DOHH2 (cell line): ENCODE data around the gene C20orf173.

ENCODE experiments used
- H3F3A ChIP-seq: fragments of 200-600 bp; sonication (generic), shearing (Covaris generic); 2 replicates; pipeline ENCODE4 v1.6.0; 2016; ENCODE audit warnings: antibody characterized with exemption, mild to moderate bottlenecking; ENCODE audit not compliant: control insufficient read depth, insufficient read depth
- H3K27ac ChIP-seq: fragments of 200-600 bp; sonication (generic); 2 replicates; pipeline ENCODE4 v1.5.1; 2014; ENCODE audit warnings: low read depth, mild to moderate bottlenecking, low read length, moderate library complexity
- H3K27me3 ChIP-seq: fragments of 200-600 bp; sonication (generic); 2 replicates; pipeline ENCODE4 v1.6.1; 2014; ENCODE audit warnings: mild to moderate bottlenecking, low read length, mixed read lengths; ENCODE audit not compliant: control insufficient read depth
- H3K36me3 ChIP-seq: fragments of 200-600 bp; sonication (generic); 2 replicates; pipeline ENCODE4 v1.6.1; 2014; ENCODE audit warnings: mild to moderate bottlenecking, low read length, moderate library complexity, mixed read lengths; ENCODE audit not compliant: control insufficient read depth
- H3K4me1 ChIP-seq: fragments of 200-600 bp; sonication (generic); 2 replicates; pipeline ENCODE4 v1.6.1; 2014; ENCODE audit warnings: mild to moderate bottlenecking, low read length, mixed read lengths; ENCODE audit not compliant: control insufficient read depth
- H3K4me2 ChIP-seq: fragments of 200-600 bp; sonication (generic); 2 replicates; pipeline ENCODE4 v1.6.0; 2014; ENCODE audit warnings: mild to moderate bottlenecking, low read length, moderate library complexity
- H3K4me3 ChIP-seq: fragments of 200-600 bp; sonication (generic); 2 replicates; pipeline ENCODE4 v1.5.1; 2014; ENCODE audit warnings: mild to moderate bottlenecking, low read length, mixed read lengths
- H3K79me2 ChIP-seq: fragments of 200-600 bp; sonication (generic); 2 replicates; pipeline ENCODE4 v1.6.1; 2014; ENCODE audit warnings: mild to moderate bottlenecking, low read length, mixed read lengths; ENCODE audit not compliant: control insufficient read depth
- H3K9me2 ChIP-seq: fragments of 200-600 bp; sonication (generic); replicated peaks from 2 replicates; pipeline ENCODE4 v1.6.1; 2014; ENCODE audit warnings: mild to moderate bottlenecking, low read length, mixed read lengths; ENCODE audit not compliant: control insufficient read depth
- H3K9me3 ChIP-seq: fragments of 200-600 bp; sonication (generic); 2 replicates; pipeline ENCODE4 v1.6.1; 2014; ENCODE audit warnings: antibody characterized with exemption, low read length, mixed read lengths; ENCODE audit not compliant: control insufficient read depth, insufficient read depth
- H4K20me1 ChIP-seq: fragments of 200-600 bp; sonication (generic); 2 replicates; pipeline ENCODE4 v1.6.0; 2014; ENCODE audit warnings: low read depth, mild to moderate bottlenecking, antibody characterized with exemption, low read length, moderate library complexity; ENCODE audit not compliant: control insufficient read depth, insufficient read depth
- EZH2phosphoT487 ChIP-seq: fragments of 200-600 bp; sonication (generic); IDR thresholded peaks from 2 replicates; pipeline ENCODE4 v1.6.1; 2017; ENCODE audit warnings: borderline replicate concordance, mild to moderate bottlenecking, antibody characterized with exemption, low read length, moderate library complexity, mixed read lengths
- TF ChIP-seq, protein P1 (sequence below): fragments of 200-600 bp; sonication (generic); IDR thresholded peaks from one replicate; pipeline ENCODE4 v1.5.1; 2014; ENCODE audit warnings: antibody characterized with exemption, mild to moderate bottlenecking, low read depth, low read length; ENCODE audit not compliant: poor library complexity, severe bottlenecking

The C20orf173 gene

GRCh38 chr20:35576816-35577215 is 47.4 kb upstream of the C20orf173 start:
- TF ChIP-seq, protein P1, sequence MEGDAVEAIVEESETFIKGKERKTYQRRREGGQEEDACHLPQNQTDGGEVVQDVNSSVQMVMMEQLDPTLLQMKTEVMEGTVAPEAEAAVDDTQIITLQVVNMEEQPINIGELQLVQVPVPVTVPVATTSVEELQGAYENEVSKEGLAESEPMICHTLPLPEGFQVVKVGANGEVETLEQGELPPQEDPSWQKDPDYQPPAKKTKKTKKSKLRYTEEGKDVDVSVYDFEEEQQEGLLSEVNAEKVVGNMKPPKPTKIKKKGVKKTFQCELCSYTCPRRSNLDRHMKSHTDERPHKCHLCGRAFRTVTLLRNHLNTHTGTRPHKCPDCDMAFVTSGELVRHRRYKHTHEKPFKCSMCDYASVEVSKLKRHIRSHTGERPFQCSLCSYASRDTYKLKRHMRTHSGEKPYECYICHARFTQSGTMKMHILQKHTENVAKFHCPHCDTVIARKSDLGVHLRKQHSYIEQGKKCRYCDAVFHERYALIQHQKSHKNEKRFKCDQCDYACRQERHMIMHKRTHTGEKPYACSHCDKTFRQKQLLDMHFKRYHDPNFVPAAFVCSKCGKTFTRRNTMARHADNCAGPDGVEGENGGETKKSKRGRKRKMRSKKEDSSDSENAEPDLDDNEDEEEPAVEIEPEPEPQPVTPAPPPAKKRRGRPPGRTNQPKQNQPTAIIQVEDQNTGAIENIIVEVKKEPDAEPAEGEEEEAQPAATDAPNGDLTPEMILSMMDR = no peak
- no peak for TF ChIP-seq EZH2phosphoT487
- H3K4me3 ChIP-seq = no peak overlapping the region
- no peaks in the 10 kb centered on the region for H3K9me2 ChIP-seq
- no peaks in the 10 kb centered on the region for H3K79me2 ChIP-seq
- H3K9me3 ChIP-seq = no peaks in the 10 kb centered on the region
- no peak overlapping the region for H3K27ac ChIP-seq
- no peak overlapping the region for H3K4me2 ChIP-seq
- H3K4me1 ChIP-seq = no peaks in the 10 kb centered on the region
- peaks cover 7% of the 10 kb centered on the region; the same call in 1 of the 2 replicates for H3K27me3 ChIP-seq
- no peaks in the 10 kb centered on the region for H4K20me1 ChIP-seq
- no peaks in the 10 kb centered on the region for H3K36me3 ChIP-seq
- H3F3A ChIP-seq = no peaks in the 10 kb centered on the region

DNA sequence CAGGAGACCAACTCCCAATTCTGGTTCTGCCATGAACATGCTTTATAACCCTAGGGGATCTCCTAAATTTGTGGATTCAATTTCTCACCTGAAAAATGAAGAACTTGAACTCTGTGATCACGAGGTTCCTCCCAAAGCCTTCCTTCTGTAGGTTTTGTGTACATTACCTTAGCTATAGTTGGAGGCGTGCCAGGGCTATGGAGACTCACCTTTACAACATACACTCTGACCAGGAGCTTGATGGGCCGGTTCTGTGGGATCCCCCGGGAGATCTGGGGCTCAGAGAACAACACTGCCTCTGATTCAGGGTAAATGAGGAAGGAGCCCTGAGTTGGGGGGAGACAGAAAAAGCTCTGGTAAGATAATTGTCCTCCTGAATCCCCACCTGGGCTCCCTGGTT is 46.5 kb upstream of the C20orf173 start:
- TF ChIP-seq, protein P1 = no peak
- TF ChIP-seq EZH2phosphoT487 = no peak
- Histone ChIP-seq H3K4me1 (no peaks in the 10 kb centered on the region), H3K9me2 (no peaks in the 10 kb centered on the region), H3F3A (no peaks in the 10 kb centered on the region), H4K20me1 (no peaks in the 10 kb centered on the region), H3K4me2 (no peak overlapping the region), H3K9me3 (no peaks in the 10 kb centered on the region), H3K79me2 (no peaks in the 10 kb centered on the region), H3K36me3 (no peaks in the 10 kb centered on the region), H3K27me3 (peaks cover 7% of the 10 kb centered on the region; the same call in 1 of the 2 replicates), H3K4me3 (no peak overlapping the region), H3K27ac (no peak overlapping the region)

DNA sequence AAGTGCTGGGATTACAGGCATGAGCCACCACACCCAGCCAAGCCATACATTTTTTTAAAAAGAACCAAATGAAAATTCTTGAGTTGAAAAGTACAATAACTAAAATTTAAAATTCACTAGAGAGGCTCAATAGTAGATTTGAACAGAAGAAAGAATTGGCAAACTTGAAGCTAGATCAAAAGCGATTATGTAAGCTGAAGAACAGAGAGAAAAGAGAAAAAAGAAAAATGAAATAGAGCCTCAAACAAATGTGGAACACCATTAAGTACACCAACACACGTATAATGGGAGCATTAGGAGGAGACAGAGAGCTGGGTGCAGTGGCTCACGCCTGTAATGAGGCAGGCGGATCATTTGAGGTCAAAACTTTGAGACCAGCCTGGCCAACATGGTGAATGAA is 43.4 kb upstream of the C20orf173 start:
- peaks cover 7% of the 10 kb centered on the region; the same call in 1 of the 2 replicates for H3K27me3 ChIP-seq
- no peaks in the 10 kb centered on the region for H4K20me1 ChIP-seq
- H3K9me2 ChIP-seq = no peaks in the 10 kb centered on the region
- no peak overlapping the region for H3K27ac ChIP-seq
- H3K9me3 ChIP-seq = no peaks in the 10 kb centered on the region
- no peaks in the 10 kb centered on the region for H3F3A ChIP-seq
- H3K4me2 ChIP-seq = no peak overlapping the region
- H3K4me3 ChIP-seq = no peak overlapping the region
- no peaks in the 10 kb centered on the region for H3K36me3 ChIP-seq
- TF ChIP-seq, protein P1 = no peak
- no peak for TF ChIP-seq EZH2phosphoT487
- H3K4me1 ChIP-seq = no peaks in the 10 kb centered on the region
- no peaks in the 10 kb centered on the region for H3K79me2 ChIP-seq

- no peak overlapping the region for H3K4me2 ChIP-seq
- TF ChIP-seq EZH2phosphoT487 = no peak
- TF ChIP-seq, protein P1 = no peak
- H3K36me3 ChIP-seq = no peaks in the 10 kb centered on the region
- H3K4me3 ChIP-seq = no peak overlapping the region
- no peaks in the 10 kb centered on the region for H4K20me1 ChIP-seq
- H3K79me2 ChIP-seq = no peaks in the 10 kb centered on the region
- H3K27ac ChIP-seq = no peak overlapping the region
- no peaks in the 10 kb centered on the region for H3F3A ChIP-seq
- no peaks in the 10 kb centered on the region for H3K9me2 ChIP-seq
- peaks cover 6% of the 10 kb centered on the region for H3K27me3 ChIP-seq
- no peaks in the 10 kb centered on the region for H3K9me3 ChIP-seq
- no peaks in the 10 kb centered on the region for H3K4me1 ChIP-seq
Measured at GRCh38 chr20:35571555-35571954, 42.1 kb upstream of the C20orf173 start.
